Endothelial cell of umbilical vein (primary cell): ENCODE data around the gene NPPA. TPM values are rescaled to one million over a fixed set of nuclear protein-coding genes. Genes with fewer than 3 reads are reported as not detected.

Source experiments
- BruUV-seq: library from RNA; stranded (reverse); fragments of 400-500 nt; replicated peaks from 2 replicates; lab custom pipeline; 2021; lab: Mats Ljungman, UMichigan
- CTCF ChIA-PET: fragments of 300-600, 350-600 bp; sonication (Branson Sonifier 250); formaldehyde crosslinking; loops from one replicate; lab custom pipeline; 2021; ENCODE audit warnings: antibody characterized with exemption, inconsistent platforms; lab: Charles Lee
- POLR2A ChIA-PET: fragments of 300-600, 350-600 bp; sonication (Branson Sonifier 250); formaldehyde crosslinking; loops from one replicate; lab custom pipeline; 2021; ENCODE audit warnings: antibody characterized with exemption, inconsistent platforms; lab: Charles Lee
- DNase-seq: peaks from one replicate; pipeline ENCODE4 v3.0.0-alpha.2; 2011; ENCODE audit warnings: low read depth, low spot score
- FAIRE-seq: peaks from 2 replicates; lab custom pipeline; 2011; peaks lifted over from hg19 to GRCh38; lab: Jason Lieb, UNC
- H2AFZ ChIP-seq: 2 replicates; pipeline ENCODE4 v1.6.0; 2012; ENCODE audit warnings: low read depth, low read length, control low read depth, inconsistent platforms
- H3K27ac ChIP-seq: 2 replicates; pipeline ENCODE4 v1.5.1; 2011; ENCODE audit warnings: low read depth, mild to moderate bottlenecking, control low read depth, low read length, moderate library complexity; ENCODE audit not compliant: insufficient read depth
- H3K27me3 ChIP-seq, 2 experiments: 2 replicates each; pipeline versions ENCODE4 v1.6.0 to v1.6.1; 2011; ENCODE audit warnings: low read length in 2 of 2, mixed read lengths in 1 of 2; ENCODE audit not compliant: control insufficient read depth in 2 of 2, insufficient read depth in 2 of 2
- H3K36me3 ChIP-seq, 2 experiments: 2 replicates in 1 of 2; 3 replicates in 1 of 2; pipeline ENCODE4 v1.5.1; 2011; ENCODE audit warnings: low read length in 2 of 2, mild to moderate bottlenecking in 1 of 2, moderate library complexity in 1 of 2; ENCODE audit not compliant: control insufficient read depth in 2 of 2, insufficient read depth in 2 of 2; ENCODE audit errors: extremely low read depth in 1 of 2
- H3K4me1 ChIP-seq: 3 replicates; pipeline ENCODE4 v1.5.1; 2011; ENCODE audit warnings: mild to moderate bottlenecking, low read length; ENCODE audit not compliant: control insufficient read depth, insufficient read depth; ENCODE audit errors: extremely low read depth
- H3K4me2 ChIP-seq: 2 replicates; pipeline ENCODE4 v1.6.1; 2011; ENCODE audit warnings: low read length, control low read depth, mixed read lengths; ENCODE audit not compliant: insufficient read depth
- H3K4me3 ChIP-seq, 3 experiments: fragments of 200-600 bp in 1 of 3; sonication (generic), shearing (Covaris generic) in 1 of 3; replicated peaks in 1 of 3; 2 replicates each; pipeline ENCODE4 v1.5.1; 2011 to 2016; ENCODE audit warnings: control low read depth in 3 of 3, low read length in 3 of 3, mild to moderate bottlenecking in 2 of 3, inconsistent platforms in 1 of 3, low read depth in 1 of 3, moderate library complexity in 1 of 3; ENCODE audit not compliant: insufficient read depth in 1 of 3
- H3K79me2 ChIP-seq: 2 replicates; pipeline ENCODE4 v1.6.0; 2012; ENCODE audit warnings: low read length, inconsistent platforms; ENCODE audit not compliant: control insufficient read depth, insufficient read depth
- H3K9ac ChIP-seq: replicated peaks from 2 replicates; pipeline ENCODE3; 2011; ENCODE audit warnings: low read length, control low read depth; ENCODE audit not compliant: insufficient read depth; ENCODE audit errors: extremely low read depth
- H3K9me1 ChIP-seq: replicated peaks from 3 replicates; pipeline ENCODE4 v1.6.0; 2011; ENCODE audit warnings: mild to moderate bottlenecking, low read length; ENCODE audit not compliant: control insufficient read depth, insufficient read depth; ENCODE audit errors: extremely low read depth
- H3K9me3 ChIP-seq: replicated peaks from 2 replicates; pipeline ENCODE4 v1.5.1; 2012; ENCODE audit warnings: low read length, inconsistent platforms; ENCODE audit not compliant: control insufficient read depth, insufficient read depth
- H4K20me1 ChIP-seq: replicated peaks from 2 replicates; pipeline ENCODE3; 2011; ENCODE audit warnings: mild to moderate bottlenecking, low read length; ENCODE audit not compliant: control insufficient read depth, insufficient read depth; ENCODE audit errors: extremely low read depth
- CTCF ChIP-seq, 2 donors: IDR thresholded peaks; 1 replicate in 1 of 2; 2 replicates in 1 of 2; pipeline ENCODE4 v1.5.1; 2011; ENCODE audit warnings: low read length in 2 of 2, mild to moderate bottlenecking in 2 of 2, moderate library complexity in 2 of 2, control low read depth in 1 of 2, inconsistent platforms in 1 of 2, low read depth in 1 of 2; ENCODE audit not compliant: insufficient read depth in 1 of 2; ENCODE audit errors: extremely low read depth in 1 of 2
- EZH2 ChIP-seq: IDR thresholded peaks from 2 replicates; pipeline ENCODE4 v1.6.1; 2012; ENCODE audit warnings: borderline replicate concordance, low read depth, mild to moderate bottlenecking, moderate library complexity, low read length, inconsistent platforms; ENCODE audit not compliant: severe bottlenecking
- FOS ChIP-seq: IDR thresholded peaks from 2 replicates; pipeline ENCODE4 v1.6.1; 2011; ENCODE audit warnings: mild to moderate bottlenecking, low read length, moderate library complexity, borderline replicate concordance; ENCODE audit not compliant: insufficient read depth
- GATA2 ChIP-seq: IDR thresholded peaks from 2 replicates; pipeline ENCODE4 v1.7.0; 2011; ENCODE audit warnings: low read depth, mild to moderate bottlenecking, moderate library complexity, mixed read lengths, low read length; ENCODE audit not compliant: insufficient read length, insufficient read depth
- JUN ChIP-seq: IDR thresholded peaks from 2 replicates; pipeline ENCODE4 v1.6.1; 2011; ENCODE audit warnings: borderline replicate concordance, low read depth; ENCODE audit not compliant: insufficient read length, insufficient read depth
- MAX ChIP-seq: IDR thresholded peaks from 2 replicates; pipeline ENCODE4 v1.6.1; 2011; ENCODE audit not compliant: insufficient read depth, insufficient read length
- MYC ChIP-seq: IDR thresholded peaks from one replicate; pipeline ENCODE4 v1.6.1; 2011; ENCODE audit warnings: mild to moderate bottlenecking, low read depth, low read length
- POLR2A ChIP-seq: IDR thresholded peaks from 2 replicates; pipeline ENCODE4 v1.6.1; 2012; ENCODE audit warnings: low read depth, mild to moderate bottlenecking, control low read depth, low read length
- POLR2AphosphoS5 ChIP-seq: IDR thresholded peaks from 2 replicates; pipeline ENCODE4 v1.6.1; 2012; ENCODE audit warnings: low read depth, mild to moderate bottlenecking, control low read depth, low read length, moderate library complexity; ENCODE audit not compliant: insufficient read depth
- dilution Hi-C: fragments of 300-500 bp; cut with MboI; formaldehyde crosslinking; loops from one replicate; pipeline ENCODE4 v1.15.0; 2019; ENCODE audit warnings: low sequenced_read_pairs; ENCODE audit not compliant: extremely low pct_ligation_motif_present
- intact Hi-C: fragments of 100-400 bp; cut with micrococcal nuclease; formaldehyde crosslinking; loops from one replicate; pipeline ENCODE4 v1.10.0; 2022
- polyA plus RNA-seq, 4 experiments: library from polyadenylated mRNA; depleted of rRNA in 3 of 4; stranded (reverse) in 3 of 4; unstranded in 1 of 4; fragments of >200 nt; gene quantifications; 2 replicates each; pipeline versions ENCODE4 v1.2.1 to v1.2.3, GENCODE V29; 2011 to 2012; ENCODE audit warnings: missing spikeins in 1 of 4
- total RNA-seq: library from RNA; stranded (reverse); gene quantifications from 2 replicates; pipeline ENCODE4 v1.2.3, GENCODE V29; 2021

NPPA gene
- total and polyA plus RNA-seq, 2 donors (not counting 3 experiments of a cell fraction or from before 2014, with no cell fraction given), result not detected

DNA sequence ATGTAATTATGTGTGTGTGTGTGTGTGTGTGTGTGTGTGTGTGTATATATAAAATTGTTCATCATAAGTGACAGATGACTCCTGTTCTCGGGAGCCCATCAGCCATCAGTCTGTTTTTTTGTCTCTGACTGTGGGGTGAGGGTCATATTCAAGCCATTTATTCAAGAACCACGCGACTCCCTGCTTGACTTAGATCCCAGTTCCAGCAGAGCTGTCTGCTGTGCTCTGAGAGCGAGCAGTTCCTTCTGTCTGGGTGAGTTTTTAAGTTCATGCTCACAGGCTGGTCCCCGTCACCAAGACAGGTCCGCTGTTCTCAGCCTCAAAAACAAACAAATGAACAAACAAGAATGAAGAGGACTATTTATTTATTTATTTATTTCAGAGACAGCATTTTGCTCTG, 29.5 kb upstream of the NPPA start:
- Histone ChIP-seq H3K27me3 (no peaks in the 10 kb centered on the region), H3K9ac (no peak overlapping the region), H2AFZ (no peak overlapping the region), H4K20me1 (no peaks in the 10 kb centered on the region), H3K4me2 (no peak overlapping the region), H3K27ac (no peak overlapping the region), H3K9me3 (no peaks in the 10 kb centered on the region), H3K4me1 (no peaks in the 10 kb centered on the region), H3K4me3 (no peak overlapping the region), H3K9me1 (no peaks in the 10 kb centered on the region), H3K36me3 (no peaks in the 10 kb centered on the region), H3K79me2 (no peaks in the 10 kb centered on the region)
- DNase-seq (no peak), FAIRE-seq (no peak)
- no TSS peak for BruUV-seq
- POLR2A ChIA-PET, result interaction anchor here (1.5 kb wide), 1 partner anchor 31 kb away, joined by 3 read pairs; no protein-coding TSS in a partner anchor
- intact Hi-C loops, result no loop called here
- no peak for TF ChIP-seq EZH2
- TF ChIP-seq GATA2, result no peak
- no peak for TF ChIP-seq CTCF (IDR thresholded peaks at IDR 0.05; ENCODE audit: extremely low read depth in 1 of 2, insufficient read depth in 1 of 2, low read depth in 1 of 2, low read length in 2 of 2)
- TF ChIP-seq MYC, result no peak
- TF ChIP-seq POLR2A, result no peak
- TF ChIP-seq FOS, result no peak
- no peak for TF ChIP-seq POLR2AphosphoS5
- no peak for TF ChIP-seq JUN
- no peak for TF ChIP-seq MAX
- dilution Hi-C loops, result no loop called here
- CTCF ChIA-PET, result interaction anchor here (1.7 kb wide), 1 partner anchor 39 kb away, joined by 4 read pairs; no protein-coding TSS in a partner anchor
